LoVo (cell line): ENCODE measurements around the gene TREX2.

ENCODE experiments used
- DNase-seq: peaks from one replicate; pipeline ENCODE4 v3.0.0-alpha.2; 2016; ENCODE audit warnings: low spot score

The TREX2 gene

DNA sequence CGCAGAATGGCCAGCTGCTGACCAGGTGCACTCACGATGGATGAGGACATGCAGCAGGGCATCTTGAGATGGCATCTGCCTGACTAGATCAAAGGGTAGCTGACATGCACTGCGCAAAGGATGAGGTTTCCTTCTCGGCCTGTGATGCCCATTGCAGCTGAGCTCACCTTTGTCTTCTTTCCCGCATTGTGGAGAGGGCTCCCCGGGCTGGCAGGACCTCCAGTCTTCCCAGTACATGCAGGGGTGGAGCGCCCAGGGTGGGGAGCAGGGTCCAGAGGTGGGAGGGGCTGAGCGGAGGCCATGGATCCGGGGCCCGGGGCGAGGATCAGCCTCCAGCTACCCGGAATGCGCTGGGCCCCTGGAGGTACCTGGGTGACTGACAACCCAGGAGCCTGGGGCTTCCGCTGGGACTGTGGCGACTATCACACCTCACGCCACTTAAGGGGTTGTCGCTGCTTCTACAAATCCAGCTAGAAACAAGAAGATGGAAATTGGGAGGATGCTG is 12.0 kb downstream of the TREX2 start:
- DNase-seq, result no peak

GRCh38 chrX:153433161-153433680 is 12.6 kb downstream of the TREX2 start:
- no peak for DNase-seq

- DNase-seq, result no peak
These were observed 15.1 kb downstream of the TREX2 start for GRCh38 chrX:153430796-153431195.

DNA sequence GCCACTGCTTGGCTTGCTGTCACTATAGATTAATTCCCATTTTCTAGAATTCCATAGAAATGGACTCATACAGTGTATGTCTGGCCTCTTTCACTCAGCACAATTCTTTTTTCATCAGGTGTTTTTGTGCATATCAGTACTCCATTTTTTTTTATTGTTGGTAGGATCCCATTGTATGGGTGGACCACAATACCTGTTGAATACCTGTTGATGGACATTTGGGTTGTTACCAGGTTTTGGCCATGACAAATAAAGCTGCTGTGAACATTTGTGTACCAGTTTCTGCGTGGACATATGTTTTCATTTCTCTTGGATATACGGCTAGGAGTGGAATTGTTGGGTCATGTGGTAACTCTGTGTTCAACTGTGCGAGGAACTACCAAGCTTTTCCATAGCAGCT is 19.7 kb downstream of the TREX2 start:
- DNase-seq, result no peak

GRCh38 chrX:153423652-153424051 is 22.2 kb downstream of the TREX2 start:
- no peak for DNase-seq

DNA sequence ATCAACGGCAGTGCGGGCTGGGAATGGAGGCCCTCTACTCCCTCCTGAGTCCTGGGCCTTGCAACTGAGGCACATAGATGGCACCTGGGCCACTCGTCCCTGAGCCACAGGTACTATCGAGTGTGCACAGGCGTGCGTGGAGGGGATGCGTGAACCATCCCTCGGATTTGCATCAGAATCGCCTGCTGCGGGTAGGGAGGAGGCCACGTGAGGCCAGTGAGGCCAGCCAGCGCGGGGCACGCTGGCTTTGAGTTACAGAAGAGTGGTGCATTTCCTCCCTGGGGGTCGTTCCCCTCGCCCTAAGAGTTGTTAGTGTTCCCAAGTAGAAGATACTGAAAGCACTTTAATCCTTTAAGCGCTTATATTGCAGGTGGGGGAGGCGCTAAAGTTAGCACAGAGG is 24.0 kb downstream of the TREX2 start:
- no peak for DNase-seq

- DNase-seq, result no peak
These were observed 24.8 kb downstream of the TREX2 start for GRCh38 chrX:153420851-153421599.

DNA sequence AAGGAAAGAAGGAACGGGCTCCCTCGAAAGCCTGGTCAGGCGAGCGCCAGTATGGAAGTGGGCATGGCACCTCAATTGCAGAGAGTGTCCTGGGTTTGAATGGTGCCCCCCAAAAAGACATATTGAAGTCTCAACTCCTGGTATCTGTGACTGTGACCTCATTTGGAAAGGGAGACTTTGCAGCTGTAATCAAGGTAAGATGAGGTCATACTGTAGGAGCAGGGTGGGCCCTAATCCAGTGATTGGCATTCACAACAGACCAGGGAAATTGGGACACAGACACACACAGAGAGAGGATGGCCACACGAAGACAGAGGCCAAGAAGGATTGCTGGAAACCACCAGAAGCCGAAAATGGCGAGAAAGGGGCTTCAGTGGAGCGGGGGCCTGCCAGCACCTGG is 28.2 kb downstream of the TREX2 start:
- DNase-seq, result no peak

GRCh38 chrX:153416781-153417450 is 28.9 kb downstream of the TREX2 start:
- DNase-seq, result no peak

GRCh38 chrX:153414856-153415510 is 30.9 kb downstream of the TREX2 start:
- no peak for DNase-seq

DNA sequence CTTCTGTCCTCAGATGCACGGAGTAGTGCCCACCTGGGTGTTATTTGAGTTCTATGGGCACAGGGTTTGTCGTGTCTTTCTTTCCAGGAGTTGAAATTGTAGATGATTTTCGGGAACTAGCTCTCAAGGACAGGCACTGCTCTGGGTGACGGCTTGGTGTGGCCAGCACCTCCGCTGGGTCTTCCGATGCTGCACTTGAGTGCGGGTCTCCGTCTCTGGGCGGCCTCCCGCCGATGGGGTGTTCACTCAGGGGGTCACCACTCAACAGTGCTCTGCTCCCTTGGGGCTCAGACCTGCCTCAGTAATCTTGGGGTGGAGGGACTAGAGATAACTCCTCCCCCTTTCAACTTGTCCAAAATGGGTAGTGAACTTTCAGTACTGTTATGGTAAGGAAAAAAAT is 32.1 kb downstream of the TREX2 start:
- DNase-seq, result no peak

DNA sequence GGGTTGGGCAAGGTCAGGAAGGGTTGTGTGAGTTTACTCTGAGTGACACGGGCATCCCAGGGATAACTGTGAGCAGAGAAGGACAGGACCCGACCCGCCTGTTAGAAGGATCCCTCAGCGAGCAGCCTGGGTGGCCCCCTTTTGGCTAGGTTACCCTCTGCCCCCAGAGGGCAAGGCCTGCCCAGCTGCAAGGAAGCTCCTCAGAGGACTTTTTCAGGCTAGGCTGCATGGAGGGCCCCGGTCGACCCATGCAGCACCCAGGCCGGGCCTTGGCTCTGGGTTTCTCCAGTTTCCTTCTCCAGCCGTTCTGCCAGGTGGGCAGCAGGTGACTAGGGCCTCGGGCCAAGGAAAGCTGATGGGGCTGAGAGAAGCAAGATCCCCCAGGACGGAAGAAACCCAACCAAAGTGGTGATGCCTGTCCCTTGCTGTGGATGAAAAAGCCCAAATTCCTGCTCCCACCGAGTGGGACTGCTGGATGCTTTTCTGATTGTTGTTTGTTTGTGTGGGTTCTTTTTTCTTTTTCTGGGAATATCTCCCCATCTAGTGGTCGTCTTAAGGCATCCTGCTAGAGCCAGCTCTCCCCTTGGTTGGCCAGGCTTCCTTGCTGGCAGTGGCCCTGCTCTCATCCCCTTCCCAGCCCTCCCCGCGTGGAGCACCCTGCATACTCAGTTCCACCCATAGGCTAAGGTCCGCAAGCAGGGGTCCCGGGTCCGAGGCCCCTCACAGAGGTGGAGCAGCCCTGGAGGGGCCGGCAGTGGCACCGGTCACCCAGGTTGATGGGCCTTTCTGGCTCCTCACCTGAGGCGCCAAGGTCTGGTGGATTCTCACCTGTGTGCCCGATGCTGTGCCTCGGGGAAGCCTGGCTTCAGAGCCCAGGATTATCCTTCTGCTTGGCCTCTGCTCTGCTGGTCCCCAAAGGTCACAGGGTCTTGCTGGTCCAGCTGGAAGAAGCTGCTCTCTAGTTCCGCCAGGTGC is 32.8 kb downstream of the TREX2 start:
- no peak for DNase-seq

GRCh38 chrX:153411988-153412574 is 33.8 kb downstream of the TREX2 start:
- no peak for DNase-seq

GRCh38 chrX:153411255-153411987 is 34.4 kb downstream of the TREX2 start, which contains the start of gene ZFP92:
TSS of gene ZFP92 (plus strand) at chrX:153411472. CDS start at chrX:153418323, 6,851 bp downstream.
- DNase-seq, result no peak

- no peak for DNase-seq
These were observed 35.0 kb downstream of the TREX2 start for GRCh38 chrX:153410888-153411254.

DNA sequence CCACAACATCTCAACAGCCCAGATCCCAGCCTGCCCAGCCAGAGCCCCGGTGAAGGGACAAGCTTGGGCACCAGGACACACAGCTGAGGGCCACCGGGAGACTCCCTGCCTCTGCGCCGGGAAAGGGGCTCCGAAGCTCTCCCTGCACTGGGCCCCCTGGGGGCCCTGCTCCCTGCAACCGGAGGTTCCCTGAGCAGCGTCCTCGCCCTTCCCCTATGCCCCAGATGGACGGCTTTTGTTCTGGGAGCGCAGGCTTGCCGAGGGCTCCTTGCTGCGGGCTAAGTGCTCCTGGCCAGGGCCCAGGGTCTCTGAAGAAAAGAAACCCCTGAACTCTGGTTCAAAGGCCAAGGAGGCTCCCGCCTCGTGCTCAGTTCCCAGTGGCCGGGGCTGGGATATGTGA is 35.5 kb downstream of the TREX2 start:
- no peak for DNase-seq

GRCh38 chrX:153409414-153410101 is 36.3 kb downstream of the TREX2 start:
- no peak for DNase-seq

DNA sequence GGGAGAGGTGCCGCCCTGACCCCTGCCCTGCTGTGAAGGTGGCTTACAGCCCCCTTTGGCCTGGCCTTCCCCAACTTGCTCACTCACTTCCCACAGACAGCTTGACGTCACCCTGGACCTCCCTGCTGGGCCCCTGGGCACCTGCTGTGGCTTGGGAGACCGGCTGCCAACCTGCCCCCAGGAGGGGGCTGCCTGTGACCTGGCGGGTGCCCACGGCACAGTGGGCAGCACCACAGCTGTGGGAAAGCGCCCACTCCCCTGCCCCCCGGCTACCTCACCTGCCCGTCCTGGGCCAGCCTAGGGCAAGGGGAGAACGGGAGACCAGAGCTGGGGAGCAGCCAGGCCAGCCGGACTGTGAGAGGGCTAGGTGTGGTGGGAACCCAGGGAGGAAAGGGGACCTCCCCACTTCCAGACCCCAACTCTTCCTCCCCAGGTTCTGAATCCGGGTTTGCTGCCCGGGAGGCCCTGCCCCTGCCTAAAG is 36.9 kb downstream of the TREX2 start:
- no peak for DNase-seq

DNA sequence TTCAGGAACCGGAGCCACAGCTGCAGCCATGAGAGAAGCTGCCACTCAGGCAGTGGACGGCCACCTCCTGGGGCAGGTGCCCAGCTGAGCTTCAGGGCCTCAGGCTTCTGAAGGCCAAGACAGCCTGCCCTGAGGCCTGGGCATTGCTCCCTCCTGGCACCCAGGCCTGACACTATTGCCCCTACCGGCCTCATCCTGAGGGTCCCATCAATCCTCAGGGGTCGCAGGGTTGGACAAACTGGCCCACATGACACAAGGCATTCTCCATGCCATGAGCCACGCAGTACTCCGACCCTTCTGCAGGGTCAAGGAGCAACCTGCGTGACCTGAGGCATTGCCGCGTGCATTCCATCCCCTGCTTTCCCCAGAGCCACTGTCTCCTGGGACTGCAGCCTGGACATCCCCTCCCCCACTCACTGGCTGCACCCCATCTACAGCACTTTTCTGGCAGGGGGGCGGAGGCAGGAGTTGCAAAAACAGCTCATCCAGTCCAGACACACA is 37.6 kb downstream of the TREX2 start:
- DNase-seq, result no peak
